ENCODE measurements around the gene NXNL2. TPM values are rescaled to one million over a fixed set of nuclear protein-coding genes. Genes with fewer than 3 reads are reported as not detected.

Gene NXNL2
- 5.2 and 15.3 TPM in 2 replicates for total RNA-seq

DNA sequence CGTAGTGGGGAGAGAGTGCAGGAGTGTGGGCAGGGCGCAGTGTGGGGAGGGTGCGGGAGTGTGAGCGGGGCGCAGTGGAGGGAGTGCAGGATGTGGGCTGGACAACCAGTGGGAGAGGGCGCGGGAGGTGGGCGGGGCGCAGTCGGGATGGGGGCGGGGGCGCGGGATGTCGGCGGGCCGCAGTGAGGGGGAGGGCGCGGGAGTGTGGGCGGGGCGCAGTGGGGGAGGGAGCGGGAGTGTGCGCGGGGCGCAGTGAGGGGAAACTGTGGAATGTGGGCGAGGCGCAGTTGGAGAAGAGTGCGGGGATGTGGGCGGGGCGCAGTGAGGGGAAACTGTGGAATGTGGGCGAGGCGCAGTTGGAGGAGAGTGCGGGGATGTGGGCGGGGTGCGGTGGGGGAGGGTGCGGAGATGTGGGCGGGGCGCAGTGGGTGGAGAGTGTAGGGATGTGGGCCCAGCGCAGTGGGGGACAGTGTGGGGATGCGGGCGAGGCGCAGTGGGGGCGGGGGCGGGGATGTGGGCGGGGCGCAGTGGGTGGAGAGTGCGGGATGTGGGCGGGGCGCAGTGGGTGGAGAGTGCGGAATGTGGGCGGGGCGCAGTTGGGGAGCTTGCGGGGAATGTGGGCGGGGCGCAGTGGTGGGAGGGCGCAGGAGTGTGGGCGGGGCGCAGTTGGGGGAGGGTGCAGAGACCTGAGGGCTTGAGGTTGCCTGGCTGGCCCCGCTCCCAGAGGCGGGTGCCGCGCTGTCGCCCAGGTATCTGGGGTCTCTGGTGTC lies at the start of gene NXNL2:
Gene NXNL2, plus strand, starts transcription at position 723 of the 770 bp plus-strand sequence. CDS start 257 bp downstream, outside the sequence.
- DNase-seq (ENCODE audit: low read depth) = peak; percentile 58

DNA sequence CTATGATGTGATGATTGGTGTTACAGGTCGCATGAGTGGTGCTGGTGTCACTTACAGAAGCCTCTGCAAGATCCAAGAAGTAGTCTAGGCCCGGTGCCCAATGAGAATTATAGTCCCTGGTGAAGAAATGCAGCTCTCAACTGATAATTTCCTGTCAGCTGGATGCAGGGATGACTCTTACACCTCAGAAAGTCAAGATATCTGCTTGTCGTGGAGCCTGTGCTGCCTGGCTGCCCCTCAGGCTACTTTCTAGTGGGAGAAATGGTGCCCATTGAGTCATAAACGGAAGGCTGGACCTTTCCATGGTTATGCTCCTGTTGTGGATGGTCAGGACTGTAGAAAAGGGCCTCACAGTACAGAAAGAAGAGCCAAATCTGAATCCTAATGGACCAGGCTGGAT lies 46.8 kb upstream of the NXNL2 start:
- no peak for DNase-seq (ENCODE audit: low read depth)

DNA sequence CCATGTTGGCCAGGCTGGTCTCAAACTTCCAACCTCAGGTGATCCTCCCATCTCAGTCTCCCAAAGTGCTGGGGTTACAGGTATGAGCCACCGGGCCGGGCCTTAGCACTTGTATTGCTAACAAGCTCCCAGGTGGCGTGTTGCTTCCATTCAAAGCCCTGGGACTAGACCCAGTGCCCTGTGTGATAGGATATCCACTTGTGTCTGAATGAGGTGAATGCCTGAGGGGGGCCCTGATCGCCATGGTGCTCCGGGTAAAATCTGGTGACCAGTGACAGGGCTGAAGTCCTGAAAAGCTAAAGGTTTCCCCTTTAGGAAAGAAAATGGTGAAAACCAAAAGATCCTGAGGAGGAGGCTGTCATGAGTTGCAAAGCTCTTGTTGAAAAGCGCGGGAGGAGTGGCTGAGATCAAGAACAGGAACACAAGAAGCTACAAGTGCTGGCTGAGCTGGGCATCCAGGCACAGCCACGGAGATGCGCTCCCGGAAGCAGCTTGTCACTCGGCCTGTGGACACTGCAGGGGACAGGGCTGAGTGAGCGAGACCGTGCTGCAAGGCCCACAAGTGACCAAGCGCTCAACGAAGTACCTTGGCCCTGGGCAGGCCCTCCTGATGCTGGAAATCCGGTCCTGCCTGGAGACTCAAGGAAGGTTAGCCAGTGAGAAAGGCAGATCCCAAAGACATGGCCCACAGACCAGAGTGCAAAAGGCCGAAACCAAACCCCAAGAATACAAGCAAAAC lies 39.8 kb upstream of the NXNL2 start:
- DNase-seq (ENCODE audit: low read depth) = no peak

DNA sequence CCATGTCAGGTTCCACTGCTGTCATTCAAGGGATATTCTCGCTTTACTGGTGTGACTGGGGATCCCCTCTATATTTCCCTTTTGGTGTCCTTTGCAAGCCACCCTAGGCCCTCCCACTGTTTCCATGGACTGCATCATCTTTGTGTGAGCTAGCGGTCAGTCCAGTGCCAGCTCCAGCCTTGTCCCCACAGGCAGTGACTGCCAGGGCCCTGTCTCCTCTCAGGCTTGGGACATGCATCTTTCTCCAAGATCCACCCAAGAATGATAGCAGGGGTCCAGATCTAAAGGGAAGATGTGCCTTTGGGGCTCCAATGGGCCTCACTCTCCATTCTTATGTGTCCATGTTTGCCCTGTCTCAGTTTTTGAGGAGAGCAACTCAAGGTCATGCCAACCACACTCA lies 37.8 kb upstream of the NXNL2 start:
- DNase-seq (ENCODE audit: low read depth) = no peak

DNA sequence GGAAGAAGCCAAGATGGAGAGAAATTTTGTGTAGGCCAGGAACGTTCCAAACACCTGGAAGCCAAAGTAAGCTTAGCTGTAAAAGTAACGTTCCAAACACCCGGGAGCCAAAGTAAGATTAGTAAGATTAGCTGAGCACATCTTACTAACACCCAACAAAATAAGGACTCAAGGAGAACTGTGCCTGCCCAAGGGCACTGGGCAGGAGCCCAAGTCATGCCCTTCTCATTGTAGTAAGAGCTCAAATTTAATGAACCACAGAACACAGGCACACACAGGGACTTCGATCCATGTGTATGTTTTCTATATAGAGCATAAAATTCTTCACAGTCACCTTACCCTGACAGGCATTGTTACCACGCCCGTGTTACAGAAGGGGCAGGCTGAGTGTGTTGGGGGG lies 36.1 kb upstream of the NXNL2 start:
- peak; percentile 60 for DNase-seq (ENCODE audit: low read depth)

DNA sequence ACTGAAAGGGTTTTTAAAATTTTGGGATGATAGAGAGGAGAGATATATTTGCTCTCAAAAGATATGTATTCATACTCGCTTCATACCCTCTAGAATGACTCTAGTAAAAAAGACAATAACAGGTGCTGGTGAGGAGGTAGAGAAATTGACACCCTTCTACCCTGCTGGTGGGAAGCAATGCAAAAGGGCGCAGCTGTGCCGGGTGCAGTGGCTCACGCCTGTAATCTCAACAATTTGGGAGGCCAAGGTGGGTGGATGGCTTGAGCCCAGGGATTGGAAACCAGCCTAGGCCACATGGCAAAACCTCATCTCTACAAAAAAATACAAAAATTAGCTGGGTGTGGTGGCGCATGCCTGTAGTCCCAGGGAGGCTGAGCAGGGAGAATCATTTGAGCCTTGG lies 33.9 kb upstream of the NXNL2 start:
- DNase-seq (ENCODE audit: low read depth) = no peak

DNA sequence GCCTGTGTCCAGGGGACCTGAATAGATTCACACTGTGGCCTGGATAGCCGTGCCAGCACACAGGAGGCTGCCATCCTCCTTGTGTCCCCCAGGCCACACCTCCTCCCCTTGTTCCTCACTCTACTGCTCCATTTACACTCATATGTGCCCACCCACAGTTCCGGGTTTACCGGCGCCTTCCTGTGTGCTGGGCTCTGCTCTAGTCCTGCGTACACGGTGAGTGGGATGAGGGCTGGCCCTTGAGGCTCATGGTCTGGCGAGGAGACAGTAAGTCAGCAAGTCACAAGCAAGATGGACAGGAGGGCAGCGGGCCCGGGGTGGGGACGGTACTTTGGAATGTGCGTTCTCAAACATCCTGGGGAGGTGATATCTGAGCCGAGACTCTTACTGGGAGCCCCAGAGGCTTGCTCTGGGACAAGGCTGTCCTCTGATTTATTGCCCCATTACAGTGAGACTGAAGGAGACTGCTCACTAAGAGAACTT lies 32.4 kb upstream of the NXNL2 start:
- DNase-seq (ENCODE audit: low read depth) = no peak

DNA sequence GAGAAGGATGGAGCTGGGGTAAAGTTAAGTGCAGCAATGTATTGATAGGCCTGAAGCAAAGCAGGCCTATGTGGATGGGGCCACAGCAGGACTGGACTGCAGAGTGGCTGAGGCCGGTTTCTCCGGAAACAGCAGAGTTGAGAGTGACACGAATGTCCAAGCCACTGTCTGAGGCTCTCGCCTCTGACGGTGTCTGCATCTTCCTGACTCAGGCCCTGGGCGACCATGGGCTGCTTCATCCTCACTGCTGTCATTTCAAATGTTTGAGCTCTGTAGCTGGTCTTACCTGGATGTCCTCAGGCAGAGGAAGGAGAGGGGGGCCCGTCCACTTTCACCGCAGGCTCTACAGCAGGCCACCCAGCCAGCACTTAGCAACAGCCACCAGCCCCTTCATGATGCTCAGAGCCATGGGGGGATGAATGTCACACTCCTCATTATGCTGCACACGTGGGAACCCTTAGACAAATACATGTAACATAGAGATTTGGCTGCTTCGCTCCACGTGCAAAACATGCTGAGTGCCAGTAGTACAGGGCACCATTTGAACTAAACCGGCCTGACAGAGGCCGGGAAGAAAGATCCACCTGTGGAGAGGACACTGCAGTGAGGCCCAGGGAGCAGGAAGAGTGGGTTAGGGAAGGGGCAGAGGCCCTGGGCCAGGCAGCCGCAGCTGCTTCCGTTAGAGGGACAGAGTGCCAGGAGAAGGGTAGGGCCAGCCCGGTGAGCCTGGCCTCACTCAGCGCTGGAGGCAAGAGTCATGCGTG lies 31.7 kb upstream of the NXNL2 start:
- DNase-seq (ENCODE audit: low read depth) = no peak

DNA sequence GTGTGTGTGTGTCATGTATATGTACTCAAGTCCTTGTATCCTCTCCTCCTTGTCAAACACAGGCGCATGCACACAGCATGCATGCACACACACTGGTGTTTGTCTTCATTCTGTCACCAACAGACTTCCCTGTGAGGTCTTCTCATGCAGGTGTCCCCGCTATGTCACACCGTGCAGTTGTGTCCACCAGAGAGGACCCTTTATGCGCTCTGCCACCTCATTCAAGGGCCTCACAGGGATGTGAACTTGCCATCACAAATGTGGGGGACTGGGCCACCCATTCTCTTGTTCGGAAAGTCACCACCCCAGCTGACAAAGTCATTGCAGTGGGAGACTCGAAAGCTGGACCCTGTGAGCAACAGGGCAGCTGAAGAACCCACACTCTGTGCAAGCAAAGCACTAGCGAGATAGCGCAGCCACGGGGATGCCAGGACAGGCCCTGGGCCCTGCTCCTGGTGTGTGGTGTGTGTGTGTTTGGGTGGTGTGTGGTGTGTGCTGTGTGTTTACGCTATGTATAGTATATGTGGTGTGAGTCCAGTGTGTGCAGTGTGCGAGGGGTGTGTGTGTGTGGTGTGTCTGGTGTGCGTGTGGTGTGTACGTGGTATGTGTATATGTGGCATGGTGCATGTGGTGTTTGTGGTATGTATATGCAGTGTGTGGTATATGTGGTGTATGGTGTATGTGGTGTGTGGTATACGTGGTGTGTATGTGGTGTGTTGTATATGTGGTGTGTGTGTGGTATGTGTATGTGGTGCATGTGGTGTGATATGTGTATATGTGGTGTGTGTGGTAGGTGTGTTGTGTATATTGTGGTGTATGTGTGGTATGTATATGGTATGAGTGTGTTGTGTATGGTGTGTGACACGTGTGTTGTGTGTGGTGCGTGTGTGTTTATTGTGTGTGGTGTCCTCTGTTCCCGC lies 30.9 kb upstream of the NXNL2 start:
- DNase-seq (ENCODE audit: low read depth) = no peak

DNA sequence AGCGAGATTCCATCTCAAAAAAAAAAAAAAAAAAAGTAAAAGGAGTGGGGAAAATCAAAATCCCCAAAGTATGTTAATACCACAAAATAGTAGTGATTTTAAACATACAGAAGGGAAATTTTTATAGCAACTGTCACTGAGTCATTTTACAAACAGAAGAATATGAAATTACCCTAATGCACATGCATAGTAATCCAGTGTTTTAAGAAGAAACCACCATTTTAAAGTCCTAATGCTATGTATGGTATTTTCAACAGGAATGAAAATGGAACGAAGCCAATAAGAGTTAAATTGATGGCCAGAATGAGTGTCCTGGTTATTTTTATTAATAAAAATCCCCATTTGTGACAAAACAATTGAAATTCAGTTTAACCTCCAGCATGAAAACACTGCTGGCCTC lies 26.7 kb upstream of the NXNL2 start:
- no peak for DNase-seq (ENCODE audit: low read depth)

DNA sequence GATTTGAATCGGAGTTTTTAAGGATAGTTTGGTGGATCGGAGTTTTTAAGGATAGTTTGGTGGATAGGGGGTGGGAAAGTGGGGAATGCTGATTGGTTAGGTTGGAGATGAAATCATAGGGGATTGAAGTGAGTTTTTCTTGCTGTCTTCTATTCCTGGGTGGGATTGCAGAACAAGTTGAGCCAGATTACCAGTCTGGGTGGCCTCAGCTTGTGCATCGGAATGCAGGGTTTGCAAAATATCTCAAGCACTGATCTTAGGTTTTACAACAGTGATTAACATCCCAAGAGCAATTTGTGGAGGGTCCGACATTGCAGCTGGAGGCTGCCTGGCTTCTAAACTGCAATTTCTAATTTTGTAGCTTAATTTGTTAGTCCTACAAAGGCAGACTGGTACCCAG lies 23.1 kb upstream of the NXNL2 start:
- DNase-seq (ENCODE audit: low read depth) = no peak

DNA sequence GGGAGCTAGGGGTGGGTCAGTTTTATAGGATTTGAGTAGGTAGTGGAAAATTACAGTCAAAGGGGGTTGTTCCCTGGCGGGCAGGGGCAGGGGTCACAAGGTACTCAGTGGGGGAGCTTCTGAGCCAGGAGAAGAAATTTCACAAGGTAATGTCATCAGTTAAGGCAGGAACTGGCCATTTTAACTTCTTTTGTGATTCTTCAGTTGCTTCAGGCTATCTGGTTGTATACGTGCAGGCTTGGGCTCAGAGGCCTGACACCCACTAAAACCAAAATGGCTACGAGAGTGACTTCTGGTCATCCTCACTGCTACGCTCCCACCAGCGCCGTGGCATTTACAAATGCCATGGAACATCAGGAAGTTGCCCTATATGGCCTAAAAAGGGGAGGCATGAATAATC lies 20.7 kb upstream of the NXNL2 start:
- no peak for DNase-seq (ENCODE audit: low read depth)

DNA sequence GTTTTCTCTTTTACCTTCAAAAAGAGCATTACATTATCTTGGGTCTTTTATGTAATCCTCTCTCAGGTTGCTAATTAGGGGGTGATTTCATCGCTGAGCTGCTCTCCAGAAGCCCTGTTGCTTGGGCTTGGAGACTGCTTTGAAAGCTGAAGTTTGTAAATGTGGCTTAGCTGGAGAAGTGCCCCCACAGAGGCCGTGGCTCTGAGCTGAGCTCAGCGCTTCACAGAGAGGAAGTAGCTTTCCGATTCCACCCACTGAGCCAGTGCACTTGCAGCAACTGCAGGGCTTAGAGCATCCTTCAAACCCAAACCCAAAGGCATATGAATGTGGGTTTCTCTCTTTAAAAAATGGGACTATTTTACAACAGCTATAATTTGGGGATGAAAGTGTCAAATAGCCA lies 13.7 kb upstream of the NXNL2 start:
- DNase-seq (ENCODE audit: low read depth) = no peak

DNA sequence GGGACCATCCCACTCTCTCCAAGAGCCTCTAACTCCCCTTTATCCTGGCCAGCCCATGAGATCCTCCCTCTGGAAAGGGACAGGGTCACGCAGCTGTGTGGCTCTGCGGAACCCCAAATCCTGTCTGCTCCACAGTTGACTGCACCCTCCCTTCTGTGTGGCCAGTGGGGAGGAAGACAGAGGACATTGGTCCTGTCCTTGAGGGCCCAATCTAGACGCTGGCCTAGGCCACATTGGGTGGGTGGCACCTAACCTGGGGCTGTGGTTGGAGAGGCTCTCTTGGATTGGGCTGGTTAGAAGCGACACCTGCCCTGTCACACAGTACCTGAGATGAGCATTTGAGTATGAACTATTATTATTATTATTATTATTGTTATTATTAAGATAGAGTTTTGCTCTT lies 12.6 kb upstream of the NXNL2 start:
- no peak for DNase-seq (ENCODE audit: low read depth)

DNA sequence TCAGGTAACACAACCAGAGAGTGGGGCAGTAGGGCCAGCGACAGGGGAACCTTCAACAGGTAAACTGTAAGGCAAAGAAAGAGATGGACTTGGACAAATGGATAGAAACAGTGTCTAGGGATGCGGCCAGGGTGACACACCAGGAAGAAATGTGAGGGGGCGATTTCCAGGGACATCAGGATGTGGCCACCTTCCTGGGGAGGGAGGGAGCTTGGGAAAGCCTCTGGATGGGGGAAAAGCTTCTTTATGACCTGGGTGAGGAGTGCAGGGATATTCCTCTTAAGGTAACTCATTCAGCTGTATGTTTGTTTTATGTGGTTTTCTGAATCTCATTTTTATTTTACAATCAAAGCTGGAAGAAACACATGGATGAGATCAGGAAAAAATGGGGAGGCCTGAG lies 11.9 kb upstream of the NXNL2 start:
- DNase-seq (ENCODE audit: low read depth) = peak; percentile 73

DNA sequence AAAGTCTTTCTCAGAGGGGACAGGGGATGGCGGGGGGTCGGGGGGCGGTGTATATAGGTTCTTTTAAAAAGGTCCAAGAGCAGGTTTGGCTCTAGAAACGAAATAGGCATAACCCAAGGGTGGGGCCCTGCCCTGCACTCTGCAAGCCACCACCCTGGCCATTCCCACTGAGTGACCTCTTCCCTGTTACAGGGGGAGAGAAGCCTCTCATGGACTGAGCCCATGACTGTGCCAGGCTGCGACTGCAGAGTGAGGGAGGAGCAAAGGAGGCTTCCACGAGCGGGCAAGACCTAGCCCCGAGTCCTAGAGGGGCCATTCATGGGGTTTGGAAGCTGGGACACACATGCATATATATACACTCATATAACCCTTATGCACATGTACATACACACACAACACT lies 10.1 kb upstream of the NXNL2 start:
- no peak for DNase-seq (ENCODE audit: low read depth)

DNA sequence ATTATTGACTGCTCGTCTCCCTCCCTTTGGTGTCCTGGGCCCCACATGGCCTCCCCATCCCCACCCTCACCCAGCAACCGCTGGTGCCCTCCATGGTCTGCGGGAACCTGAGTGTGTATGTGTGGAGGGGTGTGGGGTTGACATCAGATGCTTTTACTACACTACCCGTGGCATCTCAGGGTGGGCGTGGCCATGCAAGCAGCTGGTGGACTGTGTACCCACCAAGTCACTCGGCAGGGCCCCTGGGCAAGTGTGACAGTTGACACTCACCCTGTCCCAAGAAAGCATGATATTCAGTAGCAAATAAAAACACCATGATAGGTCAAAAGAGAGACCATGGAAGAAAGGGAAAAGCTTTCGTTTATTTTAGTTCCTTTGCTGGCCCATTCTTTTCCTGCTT lies 7.4 kb upstream of the NXNL2 start:
- DNase-seq (ENCODE audit: low read depth) = no peak

DNA sequence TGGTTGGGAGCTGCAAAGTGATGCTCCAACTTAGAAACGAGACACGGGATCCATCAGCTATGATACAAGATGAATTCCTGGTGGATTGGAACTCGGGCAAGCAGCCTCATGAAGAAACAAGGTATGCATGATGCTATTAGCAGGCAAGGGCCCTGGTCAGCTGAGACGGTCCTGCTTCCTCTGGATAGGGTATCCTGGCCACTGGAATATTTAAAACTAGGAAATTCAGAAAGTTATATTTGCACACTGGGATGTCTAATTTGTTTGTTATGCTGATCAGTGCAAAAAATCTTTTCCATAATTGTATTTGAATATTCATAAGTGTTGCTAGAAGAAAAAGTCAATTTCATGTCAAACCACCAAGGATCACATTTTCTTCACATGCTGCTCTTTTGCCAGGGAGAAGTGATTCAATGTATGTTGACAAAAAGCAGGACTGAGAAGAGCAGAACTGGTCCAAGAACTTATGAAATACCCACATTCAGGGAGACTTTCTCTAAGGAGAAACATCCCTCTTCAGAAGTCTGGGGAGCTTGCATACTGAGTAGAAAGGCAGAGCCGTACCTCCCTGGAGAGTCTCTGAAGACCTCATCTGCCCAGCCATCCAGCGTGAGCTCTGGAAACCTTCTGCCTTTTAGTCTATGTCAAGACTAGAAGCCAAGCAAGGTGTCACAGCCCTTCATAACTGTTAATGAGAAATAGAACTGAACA lies 6.7 kb upstream of the NXNL2 start:
- DNase-seq (ENCODE audit: low read depth) = no peak

DNA sequence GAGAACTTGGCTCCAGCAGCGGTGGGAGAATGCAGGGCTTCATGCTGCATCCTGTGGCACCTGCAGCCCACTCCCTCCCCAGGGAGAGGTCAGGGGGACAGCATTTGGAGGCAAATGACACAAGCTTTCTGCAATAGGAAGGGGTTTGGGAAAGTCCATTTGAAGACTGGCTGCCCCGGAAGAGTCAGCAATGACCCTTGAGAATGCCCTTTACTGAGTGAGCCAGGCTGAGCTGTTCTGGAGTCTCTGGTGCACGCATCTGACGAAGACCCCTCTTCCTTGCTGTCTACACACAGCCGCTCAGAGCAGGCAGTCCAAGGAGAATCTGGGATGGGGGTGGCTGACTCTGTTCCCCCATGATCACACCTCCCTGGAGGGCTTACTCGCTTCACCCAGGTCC lies 5.5 kb upstream of the NXNL2 start:
- no peak for DNase-seq (ENCODE audit: low read depth)

DNA sequence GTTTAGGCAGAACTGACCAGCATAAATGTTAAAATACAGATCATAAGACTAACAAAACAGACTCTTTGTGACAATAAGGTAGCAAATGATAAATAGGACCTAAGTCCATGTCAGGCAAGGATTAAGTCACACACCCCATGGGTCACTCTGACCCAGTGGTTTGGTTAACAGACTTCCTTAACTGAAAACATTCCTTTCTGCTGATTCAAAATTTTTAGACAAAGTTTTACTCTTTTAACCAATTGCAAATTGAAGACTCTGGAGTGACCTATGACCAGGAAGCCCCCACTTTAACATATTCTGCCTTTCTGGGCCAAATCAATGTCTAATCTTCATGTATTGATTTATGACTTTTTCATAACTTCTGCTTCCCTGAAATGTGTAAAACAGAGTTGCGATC lies 4.9 kb upstream of the NXNL2 start:
- DNase-seq (ENCODE audit: low read depth) = peak; percentile 95

Measured in renal cortical epithelial cell (primary cell).